Measurements from ENCODE around the gene GNB2.
A peak's percentile ranks its signal among the peaks of the same experiment; 100 is the strongest.

GNB2 gene

GRCh38 chr7:100673302-100673941 lies at the start of gene GNB2:
TSS of gene GNB2 (plus strand) at chr7:100673740. CDS start at chr7:100676266, 2,526 bp downstream.
- Histone ChIP-seq H2AFZ (ENCODE audit: low read length) (peak within 1 kb of the TSS; percentile 93), H3K4me3 (ENCODE audit: low read length, poor library complexity, severe bottlenecking) (peak within 1 kb of the TSS; percentile 95), H3K27me3 (ENCODE audit: insufficient read depth, low read length, poor library complexity, severe bottlenecking) (no peaks in the 10 kb centered on the region), H3K4me1 (ENCODE audit: insufficient read depth, low read length, poor library complexity, severe bottlenecking) (peaks cover 7% of the 10 kb centered on the region), H3K9me2 (replicated peaks; ENCODE audit: low read depth, low read length) (no peaks in the 10 kb centered on the region), H3K36me3 (ENCODE audit: insufficient read depth, low read length) (peaks cover 21% of the 10 kb centered on the region; the same call in 1 of the 2 replicates), H4K20me1 (ENCODE audit: insufficient read depth, low read length, poor library complexity, severe bottlenecking) (peaks cover 41% of the 10 kb centered on the region), H3K9ac (ENCODE audit: low read depth, low read length, poor library complexity, severe bottlenecking) (peak within 1 kb of the TSS; percentile 93), H3K79me2 (ENCODE audit: insufficient read depth, low read length) (peaks cover 38% of the 10 kb centered on the region), H3K4me2 (ENCODE audit: low read depth, low read length, poor library complexity, severe bottlenecking) (peak within 1 kb of the TSS; percentile 97), H3K9me3 (ENCODE audit: insufficient read depth, low read depth, low read length) (no peaks in the 10 kb centered on the region), H3F3A (ENCODE audit: low read depth) (no peaks in the 10 kb centered on the region)
- TF ChIP-seq CTCF (conservative IDR thresholded peaks at IDR 0.05; ENCODE audit: low read length), result no peak
- no peak for TF ChIP-seq EZH2phosphoT487 (IDR thresholded peaks at IDR 0.05; ENCODE audit: borderline replicate concordance)

GRCh38 chr7:100623951-100624824 lies 49.4 kb upstream of the GNB2 start:
- Histone ChIP-seq H3K4me3 (ENCODE audit: low read length, poor library complexity, severe bottlenecking) (no peak overlapping the region), H3K9me3 (ENCODE audit: insufficient read depth, low read depth, low read length) (no peaks in the 10 kb centered on the region), H3K4me2 (ENCODE audit: low read depth, low read length, poor library complexity, severe bottlenecking) (no peak overlapping the region), H3K4me1 (ENCODE audit: insufficient read depth, low read length, poor library complexity, severe bottlenecking) (peaks cover 13% of the 10 kb centered on the region), H3F3A (ENCODE audit: low read depth) (no peaks in the 10 kb centered on the region), H2AFZ (ENCODE audit: low read length) (no peak overlapping the region), H3K36me3 (ENCODE audit: insufficient read depth, low read length) (no peaks in the 10 kb centered on the region), H3K9ac (ENCODE audit: low read depth, low read length, poor library complexity, severe bottlenecking) (no peak overlapping the region), H4K20me1 (ENCODE audit: insufficient read depth, low read length, poor library complexity, severe bottlenecking) (no peaks in the 10 kb centered on the region), H3K9me2 (replicated peaks; ENCODE audit: low read depth, low read length) (no peaks in the 10 kb centered on the region), H3K27me3 (ENCODE audit: insufficient read depth, low read length, poor library complexity, severe bottlenecking) (no peaks in the 10 kb centered on the region), H3K79me2 (ENCODE audit: insufficient read depth, low read length) (peaks cover 8% of the 10 kb centered on the region; the same call in 1 of the 2 replicates)
- no peak for TF ChIP-seq EZH2phosphoT487 (IDR thresholded peaks at IDR 0.05; ENCODE audit: borderline replicate concordance)
- TF ChIP-seq CTCF (conservative IDR thresholded peaks at IDR 0.05; ENCODE audit: low read length), result no peak

- TF ChIP-seq CTCF (conservative IDR thresholded peaks at IDR 0.05; ENCODE audit: low read length) (no peak), EZH2phosphoT487 (IDR thresholded peaks at IDR 0.05; ENCODE audit: borderline replicate concordance) (no peak)
- Histone ChIP-seq H3K4me2 (ENCODE audit: low read depth, low read length, poor library complexity, severe bottlenecking) (peak overlapping the region; percentile 94), H3K9ac (ENCODE audit: low read depth, low read length, poor library complexity, severe bottlenecking) (no peak overlapping the region), H3K9me3 (ENCODE audit: insufficient read depth, low read depth, low read length) (no peaks in the 10 kb centered on the region), H3K79me2 (ENCODE audit: insufficient read depth, low read length) (peaks cover 8% of the 10 kb centered on the region; the same call in 1 of the 2 replicates), H3K36me3 (ENCODE audit: insufficient read depth, low read length) (no peaks in the 10 kb centered on the region), H3K9me2 (replicated peaks; ENCODE audit: low read depth, low read length) (no peaks in the 10 kb centered on the region), H3F3A (ENCODE audit: low read depth) (no peaks in the 10 kb centered on the region; the same call in 1 of the 2 replicates), H2AFZ (ENCODE audit: low read length) (peak overlapping the region; percentile 68; the same call in 1 of the 2 replicates), H3K4me3 (ENCODE audit: low read length, poor library complexity, severe bottlenecking) (peak overlapping the region; percentile 80), H3K4me1 (ENCODE audit: insufficient read depth, low read length, poor library complexity, severe bottlenecking) (peaks cover 16% of the 10 kb centered on the region), H4K20me1 (ENCODE audit: insufficient read depth, low read length, poor library complexity, severe bottlenecking) (no peaks in the 10 kb centered on the region), H3K27me3 (ENCODE audit: insufficient read depth, low read length, poor library complexity, severe bottlenecking) (no peaks in the 10 kb centered on the region)
Measured at GRCh38 chr7:100626055-100626454, 47.5 kb upstream of the GNB2 start.

Measured in Loucy (cell line).